GM18519 (cell line): ENCODE data around the gene PTPRF.

Experiments
- ATAC-seq: cut with Tn5 transposase; IDR thresholded peaks from one replicate; pipeline ENCODE4 v1.9.1; 2021; ENCODE audit warnings: mild to moderate bottlenecking, moderate library complexity; ENCODE audit not compliant: unreplicated experiment, low FRiP score

Gene PTPRF

DNA sequence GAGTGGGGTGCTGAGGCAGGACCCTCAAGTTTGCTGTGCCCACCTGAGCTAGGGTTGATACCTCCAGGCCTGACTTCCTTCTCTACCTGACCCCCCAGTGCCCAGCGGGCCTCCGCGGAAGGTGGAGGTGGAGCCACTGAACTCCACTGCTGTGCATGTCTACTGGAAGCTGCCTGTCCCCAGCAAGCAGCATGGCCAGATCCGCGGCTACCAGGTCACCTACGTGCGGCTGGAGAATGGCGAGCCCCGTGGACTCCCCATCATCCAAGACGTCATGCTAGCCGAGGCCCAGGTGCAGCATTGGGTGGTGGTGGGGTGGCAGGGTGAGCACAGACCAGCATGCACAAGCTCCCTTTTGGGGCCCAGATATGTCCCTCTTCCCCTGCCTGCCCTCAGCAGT is 67.9 kb downstream of the PTPRF start:
- no peak for ATAC-seq

- ATAC-seq = no peak
Measured at GRCh38 chr1:43600033-43601020, 69.6 kb downstream of the PTPRF start.

- no peak for ATAC-seq
Measured at GRCh38 chr1:43602990-43603389, 72.3 kb downstream of the PTPRF start.

DNA sequence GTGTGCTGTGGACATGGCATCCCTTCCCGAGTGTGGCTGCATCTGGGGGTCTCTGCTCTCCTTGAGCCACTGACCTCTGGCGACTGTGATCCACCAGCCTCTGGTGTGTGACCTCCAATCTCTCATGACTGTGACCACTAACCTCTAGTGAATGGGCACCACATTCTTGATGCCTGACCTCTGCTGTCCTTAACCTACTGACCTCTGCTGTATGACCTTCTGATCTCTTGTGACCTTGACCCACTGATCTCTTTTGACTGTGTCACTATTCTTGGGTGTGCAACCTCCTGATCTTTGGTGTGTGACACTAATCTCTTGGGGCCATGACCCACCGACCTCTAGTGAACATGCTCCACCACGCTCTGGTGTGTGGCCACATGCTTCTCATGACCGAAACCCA is 73.5 kb downstream of the PTPRF start:
- no peak for ATAC-seq

DNA sequence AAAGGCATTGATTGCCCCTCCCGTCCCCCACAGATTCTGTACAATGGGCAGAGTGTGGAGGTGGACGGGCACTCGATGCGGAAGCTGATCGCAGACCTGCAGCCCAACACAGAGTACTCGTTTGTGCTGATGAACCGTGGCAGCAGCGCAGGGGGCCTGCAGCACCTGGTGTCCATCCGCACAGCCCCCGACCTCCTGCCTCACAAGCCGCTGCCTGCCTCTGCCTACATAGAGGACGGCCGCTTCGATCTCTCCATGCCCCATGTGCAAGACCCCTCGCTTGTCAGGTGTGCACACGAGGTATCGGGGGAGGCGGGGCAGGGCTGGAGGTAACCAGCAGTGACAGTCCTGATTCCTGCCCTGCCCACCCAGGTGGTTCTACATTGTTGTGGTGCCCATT is 74.5 kb downstream of the PTPRF start:
- no peak for ATAC-seq

GRCh38 chr1:43605766-43606165 is 75.1 kb downstream of the PTPRF start:
- ATAC-seq = no peak

- no peak for ATAC-seq
Measured at GRCh38 chr1:43606624-43607023, 75.9 kb downstream of the PTPRF start.

DNA sequence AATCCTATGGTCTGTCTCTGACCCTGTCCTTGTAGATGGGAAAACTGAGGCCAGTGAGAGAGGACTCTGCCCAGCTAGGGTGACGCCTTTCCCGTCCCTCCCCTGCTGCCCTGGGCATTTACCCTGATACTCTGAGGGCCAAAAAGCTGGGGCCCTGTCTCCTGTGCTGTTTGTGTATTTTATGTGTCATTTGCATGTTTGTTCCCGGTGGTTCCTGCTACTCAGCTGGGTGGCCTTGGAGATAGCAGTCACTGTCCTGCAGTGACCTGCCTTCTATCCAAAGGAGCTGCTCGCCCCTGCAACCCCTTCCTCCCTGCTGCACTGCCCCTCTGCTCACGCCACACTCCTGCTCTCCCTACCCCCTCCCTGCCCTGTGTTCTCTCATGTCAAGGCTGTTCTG is 78.1 kb downstream of the PTPRF start:
- no peak for ATAC-seq

- no peak for ATAC-seq
Measured at GRCh38 chr1:43610339-43610738, 79.7 kb downstream of the PTPRF start.

DNA sequence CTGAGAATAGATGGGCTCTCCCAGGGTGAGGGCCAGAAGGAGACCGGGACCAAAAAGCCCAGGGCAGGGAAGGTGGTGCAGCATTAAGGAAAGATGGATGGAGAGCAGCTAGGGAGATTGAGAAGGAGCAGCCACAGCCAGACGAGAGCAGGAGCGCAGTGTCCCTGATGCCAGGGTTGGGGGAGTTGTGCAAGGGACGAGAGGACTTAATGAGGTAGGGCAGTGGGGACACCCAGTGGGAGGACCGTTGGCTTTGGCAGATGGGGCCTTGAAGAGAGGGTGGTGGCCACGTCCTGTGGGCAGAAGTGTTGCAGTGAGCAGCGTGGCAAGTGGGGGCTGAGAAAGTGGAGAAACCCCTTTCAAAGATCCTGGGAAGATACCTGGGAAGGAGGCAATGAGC is 81.3 kb downstream of the PTPRF start:
- ATAC-seq = no peak

- ATAC-seq = no peak
Measured at GRCh38 chr1:43612406-43612805, 81.7 kb downstream of the PTPRF start.

DNA sequence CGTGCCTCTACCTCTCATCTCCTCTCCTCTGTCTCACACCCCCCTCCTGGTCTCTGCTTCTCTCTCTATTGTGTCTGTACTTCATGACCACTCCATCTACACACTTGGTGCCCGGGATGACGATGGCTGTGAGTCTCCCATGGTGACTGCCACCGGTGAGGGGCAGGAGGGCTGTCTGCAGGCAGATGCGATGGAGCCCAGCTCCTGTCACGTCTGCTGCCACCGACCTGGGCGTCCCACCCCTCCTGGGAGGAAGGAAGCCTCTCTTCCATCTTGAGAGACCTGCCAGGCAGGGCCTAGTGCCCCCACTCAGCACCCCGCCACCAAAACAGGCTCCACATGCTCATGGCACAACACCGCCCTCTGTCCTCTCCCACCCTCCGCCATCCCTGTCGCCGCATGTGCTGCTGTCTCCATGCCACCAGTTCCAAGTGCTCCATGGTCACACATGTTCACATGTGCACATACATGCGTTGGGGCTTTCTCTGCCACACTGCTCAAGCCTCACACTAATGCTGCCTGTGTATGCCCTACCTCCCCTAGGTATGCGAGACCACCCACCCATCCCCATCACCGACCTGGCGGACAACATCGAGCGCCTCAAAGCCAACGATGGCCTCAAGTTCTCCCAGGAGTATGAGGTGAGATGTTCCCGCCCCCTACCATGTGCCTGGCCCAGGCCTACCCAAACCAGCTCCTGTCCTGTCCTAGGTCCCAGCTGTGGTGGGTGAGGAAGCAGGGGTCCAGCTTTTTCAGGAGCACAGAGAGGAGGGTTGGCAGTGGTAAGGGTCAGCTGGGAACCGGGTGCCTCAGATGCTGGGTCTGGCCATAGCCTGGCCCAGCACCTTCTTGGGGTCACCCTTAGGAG is 82.6 kb downstream of the PTPRF start:
- no peak for ATAC-seq

DNA sequence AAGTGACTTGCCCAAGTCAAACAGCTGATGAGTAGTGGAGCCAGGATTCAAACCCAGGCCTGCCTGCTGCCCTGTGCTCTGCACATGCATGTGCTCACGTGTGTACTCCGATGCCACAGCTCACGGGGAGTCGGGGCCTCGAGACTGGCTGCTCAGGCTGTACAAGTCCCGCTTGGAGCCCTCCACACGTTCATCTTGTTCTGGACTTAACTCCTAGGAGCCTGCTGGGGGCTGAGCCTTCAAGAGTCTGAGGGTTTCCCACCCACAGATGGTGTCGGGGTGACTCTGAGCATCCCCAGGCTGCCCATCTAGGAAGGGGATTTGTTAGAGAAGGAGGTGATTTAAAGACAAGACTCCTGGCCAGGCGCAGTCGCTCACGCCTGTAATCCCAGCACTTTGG is 83.5 kb downstream of the PTPRF start:
- no peak for ATAC-seq

DNA sequence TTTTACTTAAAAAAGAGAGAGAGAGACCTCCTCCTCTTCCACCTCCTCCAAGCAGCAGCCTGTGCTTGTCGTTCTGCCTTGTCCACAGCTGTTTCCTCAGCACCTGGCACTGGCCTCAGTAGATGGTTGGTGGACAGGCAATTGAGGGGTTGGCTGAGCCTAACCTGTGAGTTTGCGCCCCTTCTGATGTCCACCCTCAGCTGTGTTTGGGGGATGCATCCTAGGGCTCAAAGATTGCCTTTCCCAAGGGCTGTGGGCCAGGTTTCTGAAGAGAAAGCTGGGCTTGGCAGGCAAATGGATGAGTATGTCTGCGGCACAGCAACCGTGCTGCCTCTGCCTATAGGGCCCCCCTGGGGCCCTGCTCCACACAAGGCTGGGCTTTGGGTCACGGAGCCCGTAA is 84.2 kb downstream of the PTPRF start:
- no peak for ATAC-seq

GRCh38 chr1:43616383-43616782 is 85.7 kb downstream of the PTPRF start:
- ATAC-seq = no peak

DNA sequence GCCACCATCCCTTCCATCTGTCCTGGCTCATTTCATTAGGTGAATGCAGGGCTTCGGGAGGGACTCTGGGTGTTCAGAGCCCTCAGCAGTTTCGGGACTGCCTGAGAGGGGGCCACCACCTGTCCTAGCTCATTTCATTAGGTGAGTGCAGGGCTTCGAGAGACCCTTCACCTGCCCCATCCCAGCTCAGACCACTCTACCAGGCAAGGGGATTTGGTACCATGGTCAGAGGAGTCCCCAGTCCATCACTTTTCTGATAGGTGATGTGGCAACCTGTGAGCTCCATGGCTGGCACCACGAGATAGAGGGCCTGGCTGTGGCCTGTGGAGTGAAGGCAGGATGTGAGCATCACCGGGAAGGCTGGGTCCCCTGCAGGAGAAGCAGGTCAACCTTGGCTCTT is 86.3 kb downstream of the PTPRF start:
- no peak for ATAC-seq

DNA sequence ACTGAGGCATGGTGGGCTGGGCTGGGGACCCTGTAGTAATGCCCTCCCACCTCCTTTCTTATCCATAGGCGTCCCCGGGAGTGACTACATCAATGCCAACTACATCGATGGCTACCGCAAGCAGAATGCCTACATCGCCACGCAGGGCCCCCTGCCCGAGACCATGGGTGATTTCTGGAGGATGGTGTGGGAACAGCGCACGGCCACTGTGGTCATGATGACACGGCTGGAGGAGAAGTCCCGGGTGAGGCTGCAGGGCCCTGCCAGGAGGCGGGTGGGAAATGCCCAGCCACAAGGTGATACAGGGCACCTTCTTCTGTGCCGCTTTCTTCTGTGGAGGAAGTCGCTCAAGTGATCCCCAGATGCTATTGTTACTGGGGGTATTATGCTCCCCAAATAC is 87.0 kb downstream of the PTPRF start:
- ATAC-seq = no peak

- ATAC-seq = no peak
Measured at GRCh38 chr1:43618521-43619313, 88.0 kb downstream of the PTPRF start.

DNA sequence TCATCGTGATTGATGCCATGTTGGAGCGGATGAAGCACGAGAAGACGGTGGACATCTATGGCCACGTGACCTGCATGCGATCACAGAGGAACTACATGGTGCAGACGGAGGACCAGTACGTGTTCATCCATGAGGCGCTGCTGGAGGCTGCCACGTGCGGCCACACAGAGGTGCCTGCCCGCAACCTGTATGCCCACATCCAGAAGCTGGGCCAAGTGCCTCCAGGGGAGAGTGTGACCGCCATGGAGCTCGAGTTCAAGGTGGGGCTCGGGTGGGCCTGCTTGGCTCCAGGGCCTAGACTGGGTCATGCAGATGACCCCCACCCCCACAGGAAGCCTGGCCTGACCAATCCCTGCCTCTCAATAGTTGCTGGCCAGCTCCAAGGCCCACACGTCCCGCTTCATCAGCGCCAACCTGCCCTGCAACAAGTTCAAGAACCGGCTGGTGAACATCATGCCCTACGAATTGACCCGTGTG is 88.7 kb downstream of the PTPRF start:
- ATAC-seq = no peak
